ENCODE measurements around the gene TMEM150C.
"Not testable (repeated sequence)": the region's sequence is repeated elsewhere in the genome, so short reads cannot be mapped to it uniquely, and the experiment has no call there.

TMEM150C gene

DNA sequence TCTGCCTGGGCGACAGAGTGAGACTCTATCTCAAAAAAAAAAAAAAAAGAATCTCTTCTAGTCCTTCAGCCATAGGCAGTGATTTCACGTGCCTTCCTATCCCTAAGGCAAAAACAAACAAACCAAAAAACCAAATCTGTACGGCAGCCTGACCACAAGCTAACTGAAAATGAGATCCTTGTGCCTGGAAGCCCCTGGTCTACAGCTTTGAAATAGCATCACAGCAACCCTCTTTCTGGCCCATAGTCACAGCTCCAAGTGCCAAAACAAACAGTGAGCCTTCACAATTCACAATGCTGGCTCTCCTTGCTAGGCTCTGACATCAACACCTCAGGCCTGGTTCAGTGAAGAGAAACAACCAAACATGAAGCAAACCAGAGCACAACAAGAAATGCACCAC, 46.1 kb downstream of the TMEM150C start:
- DNase-seq (ENCODE audit: low read depth in 2 of 2), result no peak

DNA sequence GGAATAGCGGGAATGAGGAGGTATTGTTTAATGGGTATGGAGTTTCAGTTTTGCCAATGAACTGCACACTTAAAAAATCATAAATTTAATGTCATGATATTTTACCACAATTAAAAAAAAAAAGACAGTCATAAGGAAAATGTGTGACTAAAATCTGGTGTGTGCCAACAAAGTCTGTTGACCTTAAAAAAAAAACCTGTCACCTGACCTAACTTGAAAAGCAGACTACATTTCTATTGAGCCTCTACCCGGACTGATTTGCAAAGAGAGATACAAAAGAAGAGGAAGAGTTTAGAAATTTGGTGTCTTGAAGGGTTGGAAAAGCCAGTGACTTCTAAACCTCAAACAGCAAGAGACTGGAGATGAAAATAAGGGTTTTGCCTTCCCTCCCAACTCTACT, 48.4 kb downstream of the TMEM150C start:
- DNase-seq (ENCODE audit: low read depth in 2 of 2), result no peak

DNA sequence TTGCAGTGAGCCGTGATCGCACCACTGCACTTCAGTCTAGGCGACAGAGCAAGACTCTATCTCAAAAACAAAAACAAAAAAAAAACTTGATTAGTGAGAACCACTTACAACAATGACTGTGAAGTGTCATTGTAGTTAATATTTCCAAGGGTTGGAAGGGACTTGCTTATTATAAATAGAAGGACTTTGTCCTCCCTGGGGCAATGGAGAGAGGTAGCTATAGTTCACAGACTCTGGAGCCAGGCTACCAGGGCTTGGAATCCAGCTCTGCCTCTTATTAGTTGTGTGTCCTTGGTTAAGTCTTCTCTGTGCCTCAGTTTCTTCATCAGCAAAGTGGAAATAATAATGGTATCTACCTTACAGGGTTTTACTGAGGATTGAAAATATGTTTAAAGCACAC, 51.6 kb downstream of the TMEM150C start:
- no peak for DNase-seq (ENCODE audit: low read depth in 2 of 2)

DNA sequence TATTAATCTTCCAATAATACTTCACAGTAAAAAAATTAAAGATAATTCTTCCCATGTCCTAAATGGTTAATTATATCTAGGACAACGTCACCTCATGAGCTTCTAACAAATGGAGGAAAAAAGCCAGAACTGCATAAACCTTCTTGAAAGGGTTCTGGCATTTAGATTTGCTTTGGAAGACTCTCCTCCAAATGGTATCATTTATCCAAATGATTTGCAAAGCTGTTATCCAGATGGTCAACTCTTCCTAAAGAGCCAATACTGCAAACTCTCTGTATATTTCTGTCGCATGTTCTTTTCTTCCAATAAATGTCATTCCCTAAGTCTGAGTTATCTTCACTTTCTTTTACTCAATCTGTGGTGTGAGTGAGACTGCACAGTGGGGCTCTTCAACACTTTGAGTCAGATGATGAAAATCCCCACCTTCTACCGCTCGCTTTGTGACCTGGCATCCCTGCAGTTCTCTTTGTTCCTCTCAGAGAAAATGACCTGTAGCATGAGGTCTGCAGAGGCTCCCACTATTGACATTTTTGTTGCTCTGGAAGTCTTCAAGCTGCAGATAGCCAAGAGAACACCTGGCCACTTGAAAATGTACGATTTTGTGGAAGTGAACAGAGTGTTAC, 52.9 kb downstream of the TMEM150C start:
- no peak for DNase-seq (ENCODE audit: low read depth in 2 of 2)

DNA sequence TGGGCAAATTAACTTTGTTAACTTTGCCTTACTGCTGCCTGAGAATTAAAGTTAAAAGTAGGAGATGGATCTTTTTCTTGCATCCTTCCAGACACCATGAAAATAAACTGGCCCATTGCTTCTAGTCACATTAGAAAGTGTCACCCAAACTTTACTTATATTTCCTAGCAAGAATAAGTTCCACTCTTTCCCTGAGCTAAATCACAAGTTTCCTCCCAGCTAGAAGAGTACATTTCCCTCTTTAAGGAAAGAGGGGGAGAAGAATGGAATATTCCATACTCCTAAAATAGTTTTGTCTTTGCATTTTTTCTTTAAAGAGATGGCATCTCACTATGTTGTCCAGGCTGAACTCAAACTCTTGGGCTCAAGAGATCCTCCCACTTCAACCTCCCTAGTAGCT, 53.8 kb downstream of the TMEM150C start:
- no peak for DNase-seq (ENCODE audit: low read depth in 2 of 2)

DNA sequence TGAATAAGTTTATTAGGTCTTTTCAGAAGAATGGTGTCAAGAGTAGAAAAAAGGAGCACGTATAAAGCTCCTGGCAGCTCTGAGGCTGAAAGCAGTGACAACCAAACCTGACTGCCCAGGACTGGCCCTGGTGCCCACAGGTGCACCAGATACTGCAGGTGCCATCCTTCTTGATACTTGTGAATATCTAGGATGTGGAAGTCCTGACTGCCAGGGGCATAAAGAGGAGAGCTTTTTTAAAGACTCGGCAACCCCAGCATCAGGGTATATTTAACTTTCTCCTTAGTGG, 60.7 kb downstream of the TMEM150C start:
- DNase-seq (ENCODE audit: low read depth in 2 of 2), result no peak

DNA sequence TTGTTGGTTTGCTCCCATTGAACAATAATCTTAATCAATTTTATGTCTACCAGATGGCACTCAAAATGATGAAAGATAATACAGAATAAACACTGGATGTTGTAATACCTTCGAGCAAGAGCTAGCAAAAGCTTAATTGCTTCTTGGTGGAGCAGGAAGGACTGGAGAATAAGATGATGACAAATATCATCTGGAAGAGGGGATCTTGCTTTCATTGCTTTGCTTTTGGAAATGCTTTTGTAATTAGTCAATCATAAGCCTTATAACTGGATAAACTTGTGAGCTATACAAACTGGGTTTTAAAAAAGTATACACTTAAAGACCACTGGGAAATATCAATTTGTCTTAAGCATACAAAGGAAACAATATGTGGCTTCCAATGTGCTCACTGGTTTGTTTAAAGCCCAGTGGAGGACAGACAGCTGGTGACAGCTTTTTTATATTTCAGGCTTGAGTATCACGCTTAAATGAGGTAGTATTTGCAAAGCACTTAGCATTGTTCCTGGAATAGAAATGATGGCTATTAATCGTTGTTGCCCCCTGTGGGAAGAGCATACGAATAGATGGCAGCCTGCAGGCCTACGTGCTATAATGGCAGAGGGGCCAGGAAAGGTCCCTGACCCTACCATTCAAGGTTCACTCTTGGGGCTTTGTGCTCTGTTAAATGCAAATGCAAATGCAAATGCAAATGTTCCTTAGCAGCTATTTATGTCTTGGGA, 61.2 kb downstream of the TMEM150C start:
- DNase-seq (ENCODE audit: low read depth in 2 of 2), result no peak

DNA sequence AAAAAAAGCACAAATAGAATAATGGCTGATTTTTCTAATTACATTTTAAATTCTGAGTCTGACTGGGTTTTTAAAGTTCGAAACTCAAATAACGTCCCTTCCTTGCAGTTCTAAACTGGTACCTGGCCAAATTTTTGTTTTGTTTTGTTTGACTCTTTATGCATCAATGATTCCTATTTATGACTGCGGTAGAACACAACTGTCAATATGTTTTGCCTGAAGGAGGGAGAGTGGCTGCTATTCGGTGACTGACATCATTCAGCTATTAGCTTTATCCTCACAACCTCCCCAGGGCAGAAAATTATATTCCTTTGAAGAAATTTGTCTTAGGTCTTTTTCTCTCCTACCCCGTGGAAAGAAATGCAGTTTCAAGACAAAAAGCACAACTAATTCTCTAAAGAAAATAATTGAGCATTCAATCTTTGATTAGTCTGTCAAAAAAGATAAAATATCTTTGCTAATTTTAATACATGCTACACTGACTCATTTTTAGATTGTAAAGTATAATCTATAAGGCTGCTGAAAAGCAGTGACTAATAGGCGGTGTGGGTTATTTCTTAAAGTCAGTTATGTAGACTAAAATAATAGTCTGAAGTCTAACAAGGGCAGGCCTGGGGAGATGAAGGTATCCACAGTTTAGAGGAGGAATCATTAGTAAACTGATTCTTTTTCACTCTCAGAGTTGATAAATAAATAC, 61.9 kb downstream of the TMEM150C start:
- DNase-seq (ENCODE audit: low read depth in 2 of 2), result no peak

DNA sequence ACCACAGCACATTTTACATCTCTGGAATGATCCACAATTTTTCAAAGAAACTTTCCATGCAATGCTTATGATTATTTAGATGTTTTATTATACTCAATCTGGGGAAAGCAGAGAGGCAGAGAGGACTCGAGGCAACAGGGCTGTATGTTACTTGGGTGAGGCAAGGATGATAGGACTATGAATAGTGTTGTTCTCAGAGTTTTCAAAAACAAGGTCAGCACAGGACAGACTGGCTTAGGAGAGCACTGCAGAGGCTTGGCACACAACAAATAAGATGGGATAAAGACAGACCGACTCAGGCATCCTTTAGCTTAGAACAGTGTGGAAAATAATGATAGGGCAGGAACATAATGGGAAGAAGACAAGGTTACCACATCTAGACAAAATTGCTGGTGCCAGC, 65.4 kb downstream of the TMEM150C start:
- DNase-seq (ENCODE audit: low read depth in 2 of 2), result no peak

DNA sequence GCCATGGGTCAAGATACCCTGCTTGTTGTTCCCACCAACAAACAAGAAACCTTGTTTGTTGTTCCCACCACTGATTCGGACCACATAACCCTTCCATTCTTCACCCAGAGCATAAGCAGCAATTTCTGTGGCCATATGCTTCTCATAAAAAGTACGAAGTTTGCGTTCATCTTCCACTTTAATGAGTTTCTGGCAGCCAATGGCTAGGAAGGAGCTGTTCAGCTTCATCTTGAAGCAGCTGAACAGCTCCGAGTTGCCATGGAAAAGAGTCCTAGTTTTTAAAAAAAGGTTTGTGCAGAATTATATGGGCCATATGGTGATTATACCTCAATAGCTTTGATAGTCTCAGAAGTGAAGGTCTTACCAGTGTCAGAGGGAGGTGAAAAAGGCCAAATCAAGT, 66.1 kb downstream of the TMEM150C start:
- no peak for DNase-seq (ENCODE audit: low read depth in 2 of 2)

DNA sequence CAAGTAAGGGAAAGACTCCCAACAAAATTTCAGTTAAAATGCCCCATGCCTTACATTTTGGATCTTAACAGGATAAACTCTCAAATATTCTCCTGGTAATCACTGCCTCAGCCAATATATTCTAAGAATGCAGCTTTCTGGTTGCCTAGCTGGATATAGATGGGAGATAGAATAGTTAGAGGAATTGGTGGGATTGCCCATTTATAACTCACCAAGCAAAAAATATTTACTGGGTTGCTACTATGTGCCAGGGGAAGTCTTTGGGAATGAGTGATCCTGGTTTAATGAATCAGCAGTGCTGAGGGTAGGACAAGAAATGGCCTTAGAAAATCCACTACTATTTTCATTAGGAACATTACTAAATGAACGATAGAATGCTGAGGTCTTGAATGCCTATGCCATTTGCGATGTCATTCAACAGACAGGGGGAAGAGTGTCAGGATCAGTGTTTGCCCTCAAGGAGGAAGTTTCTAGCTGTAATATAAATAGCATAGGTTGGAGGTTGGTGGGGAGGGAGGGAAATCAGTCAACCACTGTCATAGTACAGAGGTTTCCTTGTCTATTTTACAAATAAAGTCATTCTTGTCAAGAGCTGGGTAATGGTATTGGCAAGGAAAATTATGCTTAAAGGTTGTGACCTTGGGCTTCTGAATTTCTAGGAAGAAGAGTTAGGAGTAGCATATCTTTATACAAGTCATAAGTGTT, 67.9 kb downstream of the TMEM150C start:
- no peak for DNase-seq (ENCODE audit: low read depth in 2 of 2)

DNA sequence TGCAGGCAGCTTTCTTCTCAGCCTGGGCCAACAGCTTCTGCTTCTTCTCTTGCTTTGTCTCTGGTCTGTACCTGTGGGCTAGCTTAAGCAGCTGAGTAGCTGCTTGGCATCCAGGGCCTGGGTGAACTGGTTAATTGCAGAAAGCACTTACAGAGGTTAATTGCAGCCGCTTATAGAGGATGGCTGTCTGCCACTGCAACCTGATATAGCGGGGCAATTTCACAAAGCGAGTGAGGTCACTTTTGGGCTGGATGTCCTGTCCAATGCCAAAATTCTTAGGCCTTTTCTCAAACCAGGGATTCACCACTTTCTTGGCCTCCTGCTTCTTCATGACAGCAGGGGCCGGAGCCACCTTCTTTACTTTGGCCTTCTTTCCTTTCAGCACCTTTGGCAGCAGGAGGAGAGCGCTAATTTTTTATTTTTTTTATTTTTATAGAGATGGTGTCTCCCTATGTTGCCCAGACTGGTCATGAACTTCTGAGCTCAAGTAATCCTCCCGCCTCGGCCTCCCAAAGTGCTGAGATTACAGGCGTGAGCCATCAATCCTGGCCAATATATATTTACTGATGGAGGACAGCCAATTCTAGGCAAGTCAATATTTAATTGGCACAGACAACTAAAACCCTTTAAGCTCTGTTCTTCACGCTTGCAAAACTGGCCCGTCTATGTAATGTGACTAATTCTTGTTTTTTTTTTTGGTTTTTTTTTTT, 70.4 kb downstream of the TMEM150C start:
- DNase-seq (ENCODE audit: low read depth in 2 of 2), result no peak

DNA sequence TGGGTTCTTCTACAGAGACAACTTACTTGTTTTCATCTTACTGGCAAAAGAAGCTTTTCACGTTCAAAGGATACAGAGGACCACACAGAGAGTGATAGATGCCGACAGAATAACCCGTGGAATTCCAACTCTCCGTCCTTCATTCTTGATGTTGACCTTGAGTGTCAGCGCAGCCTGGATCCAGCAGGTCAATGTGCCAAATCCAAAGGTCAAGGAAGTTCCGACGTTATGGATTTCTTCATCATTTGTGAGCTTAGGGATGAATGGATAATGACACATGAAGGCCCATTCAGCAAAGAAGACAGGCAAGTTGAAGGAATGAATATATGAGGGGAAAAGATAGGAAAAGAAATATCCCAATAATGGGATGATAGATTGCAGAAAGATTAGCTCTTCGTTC, 71.8 kb downstream of the TMEM150C start:
- DNase-seq (ENCODE audit: low read depth in 2 of 2), result no peak

DNA sequence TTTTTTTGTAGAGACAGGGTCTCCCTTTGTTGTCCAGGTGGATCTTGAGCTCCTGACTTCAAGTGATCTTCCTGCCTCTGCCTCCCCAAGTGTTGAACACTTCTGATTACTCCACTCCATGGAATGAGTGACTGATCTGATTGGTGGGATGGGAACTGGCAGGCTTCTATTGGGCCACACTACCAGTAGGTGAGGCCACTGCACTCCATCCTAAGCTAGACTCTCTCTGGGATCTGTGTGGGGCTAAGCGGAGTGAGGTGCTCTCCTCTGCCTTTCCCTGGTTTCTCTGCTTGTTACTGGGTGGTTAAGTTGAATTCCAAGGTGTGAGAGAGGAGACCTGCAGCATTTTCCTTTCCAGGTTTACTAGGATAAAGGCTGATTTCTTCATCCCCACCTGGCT, 72.7 kb downstream of the TMEM150C start:
- DNase-seq (ENCODE audit: low read depth in 2 of 2), result no peak

DNA sequence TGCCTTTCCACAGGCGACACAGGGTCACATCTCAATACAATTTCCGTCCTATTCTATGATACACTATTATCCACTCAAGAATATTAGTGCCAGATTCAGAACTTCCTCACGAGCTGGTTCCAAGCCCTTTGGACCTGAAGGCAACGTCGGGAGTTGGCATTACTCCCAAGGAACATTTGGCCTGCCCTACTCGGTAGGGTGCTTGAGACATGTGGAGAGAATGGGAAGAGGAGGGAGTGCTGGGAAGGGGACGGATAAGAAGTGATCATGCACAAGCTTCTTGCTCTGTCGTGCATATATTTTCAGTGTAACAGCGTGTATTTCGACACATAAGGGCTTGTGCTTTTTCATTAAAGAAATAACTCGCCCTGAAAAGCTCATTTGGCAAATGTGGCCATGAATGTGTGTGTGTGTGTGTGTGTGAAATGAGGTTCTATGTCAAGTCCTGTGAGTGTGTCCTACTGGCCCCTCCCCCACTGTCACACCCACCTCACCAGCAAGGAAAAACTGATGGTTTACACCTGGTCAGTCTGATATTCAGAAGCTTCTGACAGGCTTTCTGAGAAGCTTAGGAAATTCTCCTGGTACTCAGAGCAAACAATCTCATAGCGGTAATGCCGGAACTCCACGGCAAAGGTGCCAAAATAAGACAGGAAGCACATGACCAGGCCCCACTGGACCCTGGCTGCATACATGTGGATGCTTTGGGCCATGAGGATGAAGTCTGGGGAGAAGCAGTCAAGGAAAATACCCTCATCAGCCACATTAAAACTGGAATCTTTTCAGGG, 76.6 kb downstream of the TMEM150C start:
- no peak for DNase-seq (ENCODE audit: low read depth in 2 of 2)

DNA sequence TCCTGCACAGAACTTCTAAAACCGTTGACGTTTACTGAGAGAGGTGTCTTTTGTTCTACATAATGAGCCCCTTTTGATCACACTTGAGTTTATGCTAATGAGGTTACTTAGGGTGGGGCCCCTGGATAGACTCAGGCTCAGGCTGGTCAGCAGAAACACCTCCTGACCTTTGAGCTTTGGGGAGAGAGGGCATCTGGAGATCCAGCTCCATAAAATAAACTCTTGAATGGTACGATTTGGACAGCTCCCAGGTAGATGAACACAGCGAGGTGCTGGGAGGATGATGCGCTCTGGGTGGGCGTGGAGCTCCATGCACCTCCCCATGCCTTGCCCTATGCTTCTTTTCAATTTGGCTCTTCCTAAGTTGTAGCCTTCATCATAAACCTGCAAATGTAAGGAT, 79.4 kb downstream of the TMEM150C start:
- DNase-seq (ENCODE audit: low read depth in 2 of 2), result no peak

DNA sequence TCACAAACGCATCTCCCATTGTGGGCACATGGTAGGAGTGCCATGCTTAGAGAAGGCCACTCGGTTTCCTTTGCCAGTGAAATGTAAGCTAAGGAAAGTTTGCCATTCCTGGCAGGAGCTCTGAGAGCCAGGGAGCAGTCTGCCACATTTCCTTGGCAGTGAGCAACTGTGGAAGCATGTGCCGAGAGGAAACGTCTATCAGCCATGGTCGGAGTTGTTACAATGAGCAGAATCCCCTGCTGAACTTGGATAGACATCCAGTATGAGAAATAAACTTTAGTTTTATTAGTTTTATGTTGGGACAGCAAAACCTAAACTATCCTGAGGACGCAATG, 80.3 kb downstream of the TMEM150C start:
- DNase-seq (ENCODE audit: low read depth in 2 of 2), result no peak

DNA sequence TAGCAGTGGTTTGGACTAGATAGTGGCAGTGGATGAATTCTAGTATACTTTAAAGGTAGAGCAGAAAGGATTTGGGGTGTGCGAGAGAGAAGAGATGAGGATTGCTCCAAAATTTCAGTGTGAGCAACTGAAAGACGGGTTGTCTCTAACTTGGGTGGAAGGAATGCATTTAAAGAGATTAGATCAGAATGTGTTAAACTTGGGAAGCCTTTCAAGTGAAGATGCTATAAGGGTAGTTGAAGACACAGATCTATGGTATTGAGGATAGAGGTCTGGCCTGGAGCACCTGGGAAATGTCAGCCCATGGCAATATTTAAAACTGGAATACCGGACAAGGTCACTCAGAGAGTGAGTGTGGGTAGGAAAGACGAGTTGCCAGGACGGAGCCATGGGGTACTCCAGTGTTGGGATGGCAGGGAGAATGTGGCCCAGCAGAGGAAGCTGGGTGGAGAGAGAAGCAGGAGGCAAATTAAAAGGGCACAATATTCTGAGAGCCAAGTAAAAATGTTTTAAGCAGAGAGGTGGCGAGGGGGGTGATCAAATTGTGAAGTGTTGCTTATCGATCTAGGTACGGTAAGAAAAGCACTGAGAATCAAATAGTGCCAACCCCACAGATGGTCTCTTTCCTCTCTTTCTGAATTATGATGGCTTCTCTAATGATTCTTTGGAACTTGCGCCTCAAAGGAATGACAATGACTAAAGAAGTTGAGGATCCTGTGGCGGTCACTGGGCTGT, 80.8 kb downstream of the TMEM150C start:
- DNase-seq (ENCODE audit: low read depth in 2 of 2), result no peak

DNA sequence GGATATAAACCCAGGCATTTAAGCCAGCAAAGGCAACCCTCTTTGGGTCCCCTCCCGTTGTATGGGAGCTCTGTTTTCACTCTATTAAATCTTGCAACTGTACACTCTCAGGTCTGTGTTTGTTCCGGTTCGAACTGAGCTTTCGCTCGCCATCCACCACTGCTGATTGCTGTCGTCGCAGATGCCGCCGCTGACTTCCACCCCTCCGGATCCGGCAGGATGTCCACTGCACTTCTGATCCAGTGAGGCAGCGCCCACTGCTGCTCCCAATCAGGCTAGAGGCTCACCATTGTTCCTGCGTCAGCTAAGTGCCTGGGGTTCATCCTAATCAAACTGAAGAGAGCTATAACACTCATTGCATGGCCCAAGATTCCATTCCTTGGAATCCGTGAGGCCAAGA, 82.2 kb downstream of the TMEM150C start:
- no peak for DNase-seq (ENCODE audit: low read depth in 2 of 2)

DNA sequence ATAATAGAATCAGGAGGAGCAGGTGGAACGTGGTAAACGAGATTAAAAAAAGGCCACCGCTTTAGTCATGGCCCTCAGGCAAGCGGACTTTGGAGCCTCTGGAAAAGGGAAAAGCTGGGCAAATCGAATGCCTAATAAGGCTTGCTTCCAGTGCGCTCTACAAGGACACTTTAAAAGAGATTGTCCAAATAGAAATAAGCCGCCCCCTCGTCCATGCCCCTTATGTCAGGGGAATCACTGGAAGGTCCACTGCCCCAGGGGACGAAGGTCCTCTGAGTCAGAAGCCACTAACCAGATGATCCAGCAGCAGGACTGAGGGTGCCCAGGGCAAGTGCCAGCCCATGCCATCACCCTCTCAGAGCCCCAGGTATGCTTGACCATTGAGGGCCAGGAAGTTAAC, 84.3 kb downstream of the TMEM150C start:
- not testable (repeated sequence) for DNase-seq (ENCODE audit: low read depth in 2 of 2)

DNA sequence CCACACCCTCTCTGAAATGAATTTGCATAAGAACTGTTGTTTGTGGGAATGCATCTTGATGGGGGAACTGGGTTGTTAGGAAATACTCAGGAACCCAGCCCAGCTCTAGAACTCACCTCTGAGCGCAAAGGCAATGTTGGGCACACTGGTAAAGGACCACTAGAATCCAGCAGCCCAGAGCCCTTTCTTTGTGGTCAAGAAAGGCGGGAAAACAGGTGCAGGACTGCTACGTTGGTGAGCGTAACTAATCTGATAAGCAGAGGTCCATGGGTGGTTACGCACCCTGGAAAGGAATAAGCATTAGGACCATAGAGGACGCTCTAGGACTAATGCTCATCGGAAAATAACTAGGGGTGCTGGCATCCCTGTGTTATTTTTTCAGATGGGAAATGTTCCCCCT, 85.9 kb downstream of the TMEM150C start:
- not testable (repeated sequence) for DNase-seq (ENCODE audit: low read depth in 2 of 2)
